Lung (tissue), 12 donors: ENCODE measurements around the gene PPP1R12C. TPM values are rescaled to one million over a fixed set of nuclear protein-coding genes. Genes with fewer than 3 reads are reported as not detected.

ENCODE experiments used
- ATAC-seq: fragments of 200-7000 bp; cut with Tn5 transposase; one replicate; pipeline ENCODE4 v1.9.1; 2020; ENCODE audit warnings: moderate number of reproducible peaks; ENCODE audit not compliant: insufficient read depth, low FRiP score
- DNase-seq, 3 donors: peaks; one replicate each; pipeline ENCODE4 v3.0.0-alpha.2; 2013 to 2017
- H3K27ac ChIP-seq, 2 donors: one replicate each; pipeline ENCODE4 v1.5.1; 2013; ENCODE audit warnings: mild to moderate bottlenecking in 2 of 2, moderate library complexity in 2 of 2, control low read depth in 1 of 2, inconsistent platforms in 1 of 2, low read depth in 1 of 2, low read length in 1 of 2
- H3K27me3 ChIP-seq, 3 donors: one replicate each; pipeline ENCODE4 v1.5.1; 2013; ENCODE audit warnings: low read length in 2 of 3; ENCODE audit not compliant: control insufficient read depth in 3 of 3, insufficient read depth in 3 of 3
- H3K36me3 ChIP-seq, 4 donors: one replicate each; pipeline ENCODE4 v1.5.1; 2013; ENCODE audit warnings: low read length in 4 of 4, mild to moderate bottlenecking in 1 of 4, moderate library complexity in 1 of 4; ENCODE audit not compliant: control insufficient read depth in 4 of 4, insufficient read depth in 4 of 4
- H3K4me1 ChIP-seq, 5 donors: one replicate each; pipeline ENCODE4 v1.5.1; 2013; ENCODE audit warnings: low read length in 5 of 5, mild to moderate bottlenecking in 2 of 5, moderate library complexity in 1 of 5; ENCODE audit not compliant: control insufficient read depth in 5 of 5, insufficient read depth in 5 of 5
- H3K4me3 ChIP-seq: one replicate; pipeline ENCODE4 v1.5.1; 2013; ENCODE audit warnings: mild to moderate bottlenecking, control low read depth, moderate library complexity
- H3K9ac ChIP-seq, 2 donors: one replicate each; pipeline ENCODE4 v1.5.1; 2013; ENCODE audit warnings: low read length in 2 of 2, control low read depth in 1 of 2; ENCODE audit not compliant: insufficient read depth in 1 of 2
- H3K9me3 ChIP-seq, 4 donors: one replicate each; pipeline ENCODE4 v1.5.1; 2013; ENCODE audit warnings: low read length in 3 of 4, mild to moderate bottlenecking in 1 of 4, moderate library complexity in 1 of 4; ENCODE audit not compliant: control insufficient read depth in 4 of 4, insufficient read depth in 3 of 4
- CTCF ChIP-seq: IDR thresholded peaks from 2 replicates; pipeline ENCODE4 v1.5.1; 2012; ENCODE audit warnings: mild to moderate bottlenecking; ENCODE audit errors: control extremely low read depth, extremely low read depth
- WGBS, 2 donors: extraction: QIAGEN DNeasy Blood & Tissue Kit; methylation state at CpG; one replicate each; pipeline ENCODE4 v1.1.7; 2013; 5-methylcytosine and 5-hydroxymethylcytosine counted together
- polyA plus RNA-seq, 2 donors: library from polyadenylated mRNA; stranded (reverse); fragments of 200-250 nt; gene quantifications; one replicate each; pipeline ENCODE4 v1.2.1, GENCODE V29; 2013
- total RNA-seq, 2 donors: library from RNA; depleted of rRNA in 1 of 2; stranded (reverse); fragments of >200 nt in 1 of 2; gene quantifications; one replicate each; pipeline ENCODE4 v1.2.1, GENCODE V29; 2014 to 2021
- donor health status: control.
- donor health status: control.
- donor health status: Bipolar disorder and iron deficiency.
- donor health status: healthy.
- donor health status: DM: yes; HTN: yes; CAD: no.

The PPP1R12C gene
- total and polyA plus RNA-seq, 4 donors, result 47.4 to 163 (median 111) TPM

DNA sequence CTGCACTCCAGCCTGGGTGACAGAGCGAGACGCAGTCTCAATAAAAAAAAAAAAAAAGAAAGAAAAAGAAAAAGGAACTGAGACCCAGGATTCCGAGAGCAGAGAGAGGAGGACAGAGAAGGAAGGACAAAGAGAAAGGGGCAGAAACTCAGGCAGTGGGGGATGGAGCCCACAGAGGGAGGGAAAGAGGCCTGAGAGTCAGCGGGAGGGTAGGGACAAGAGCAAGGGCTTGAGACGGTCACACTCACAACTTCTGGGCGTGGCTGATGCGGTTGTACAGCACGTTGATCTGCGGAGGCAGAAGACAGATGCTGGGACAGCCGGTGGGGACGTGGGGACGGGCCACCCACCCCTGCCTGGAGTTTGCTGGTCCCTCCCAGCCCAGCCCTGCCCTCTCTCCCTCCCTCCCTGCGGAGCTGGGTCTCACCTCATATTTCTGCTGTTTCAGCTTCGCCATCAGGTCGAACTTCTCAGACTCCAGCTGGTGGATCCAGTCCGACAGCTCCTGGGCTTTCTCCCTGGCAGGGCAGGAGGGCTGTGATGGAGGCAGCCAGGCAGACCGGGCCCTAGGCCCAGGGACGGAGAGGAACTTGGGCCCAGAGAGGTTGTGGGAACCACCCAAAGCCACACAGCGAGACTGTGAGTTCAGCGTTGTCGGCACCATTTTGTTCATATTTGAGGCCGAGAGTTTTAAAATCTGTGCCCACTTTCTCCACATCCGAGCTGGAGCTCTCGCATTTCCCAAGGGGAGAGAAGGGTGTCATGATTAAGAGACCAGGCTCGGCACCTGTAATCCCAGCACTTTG lies 16.4 kb upstream of the PPP1R12C start:
- Histone ChIP-seq H3K27me3 (peaks cover 0 to 6% (median 3%) of the 10 kb centered on the region in 3 donors), H3K36me3 (no peaks in the 10 kb centered on the region), H3K27ac (no peak overlapping the region), H3K9ac (no peak overlapping the region), H3K4me3 (no peak overlapping the region), H3K4me1 (peaks cover 0 to 2% (median 0%) of the 10 kb centered on the region in 5 donors), H3K9me3 (no peaks in the 10 kb centered on the region)
- ATAC-seq (no peak), DNase-seq (peak in 1 of 3 donors; percentile 27)
- no peak for TF ChIP-seq CTCF
- WGBS, 2 donors, result 56 to 73% methylated on average over 25 of the region's 25 CpGs

GRCh38 chr19:55132453-55133129 lies 15.2 kb upstream of the PPP1R12C start:
- no peak for TF ChIP-seq CTCF
- DNase-seq (no peak), ATAC-seq (no peak)
- H3K36me3 ChIP-seq, result no peaks in the 10 kb centered on the region
- WGBS, 2 donors, result 43 to 45% methylated on average over 14 of the region's 14 CpGs
- no peak overlapping the region for H3K9ac ChIP-seq
- H3K4me1 ChIP-seq, result peaks cover 0 to 2% (median 0%) of the 10 kb centered on the region in 5 donors
- H3K9me3 ChIP-seq, result no peaks in the 10 kb centered on the region
- peaks cover 0 to 6% (median 3%) of the 10 kb centered on the region in 3 donors for H3K27me3 ChIP-seq
- no peak overlapping the region for H3K27ac ChIP-seq
- no peak overlapping the region for H3K4me3 ChIP-seq

DNA sequence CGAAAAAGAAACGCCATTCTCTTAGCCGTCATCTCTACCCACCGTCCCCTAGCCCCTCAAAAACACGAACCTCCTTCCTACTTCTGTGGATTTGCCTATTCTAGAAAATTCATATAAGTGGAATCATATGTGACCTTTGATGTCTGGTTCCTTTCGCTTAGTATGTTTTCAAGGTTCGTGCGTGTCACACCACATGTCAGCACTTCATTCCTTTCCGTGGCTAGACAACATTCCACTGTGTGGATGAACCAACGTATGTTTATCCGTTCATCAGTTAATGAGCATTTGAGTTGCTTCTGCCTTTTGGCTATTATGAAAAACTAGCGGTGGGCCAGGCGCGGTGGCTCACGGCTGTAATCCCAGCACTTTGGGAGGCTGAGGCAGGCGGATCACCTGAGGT lies 14.0 kb upstream of the PPP1R12C start:
- ATAC-seq (no peak), DNase-seq (no peak)
- no peak overlapping the region for H3K9ac ChIP-seq
- no peak for TF ChIP-seq CTCF
- H3K4me3 ChIP-seq, result no peak overlapping the region
- no peak overlapping the region for H3K27ac ChIP-seq
- peaks cover 0 to 6% (median 3%) of the 10 kb centered on the region in 3 donors for H3K27me3 ChIP-seq
- H3K9me3 ChIP-seq, result no peaks in the 10 kb centered on the region
- H3K4me1 ChIP-seq, result peaks cover 0 to 2% (median 0%) of the 10 kb centered on the region in 5 donors
- 79 to 82% methylated on average over 16 of the region's 16 CpGs for WGBS, 2 donors
- no peaks in the 10 kb centered on the region for H3K36me3 ChIP-seq
